ENCODE data around the gene PCSK1N. TPM values are rescaled to one million over a fixed set of nuclear protein-coding genes. Genes with fewer than 3 reads are reported as not detected.

PCSK1N gene
- total and polyA plus RNA-seq, 9 of the 15 experiments (the other 6 are each of a cell fraction or from before 2014, with no cell fraction given): 0.07 to 0.55 (median 0.54) TPM; not detected in 6

- TF ChIP-seq ARNT (IDR thresholded peaks at IDR 0.05): peak in 1 of 2 experiments; percentile 27; a peak in 1 of 4 replicates
- 0 out of 2 replicates have a peak, but pooled peaks have one; percentile 10 for TF ChIP-seq HLTF (IDR thresholded peaks at IDR 0.05)
- TF ChIP-seq THRAP3 (IDR thresholded peaks at IDR 0.05; ENCODE audit: borderline replicate concordance): 0 out of 2 replicates have a peak, but pooled peaks have one; percentile 71
- TF ChIP-seq HOXB6 (CRISPR knock-in tag; IDR thresholded peaks at IDR 0.05; ENCODE audit: borderline replicate concordance): 0 out of 2 replicates have a peak, but pooled peaks have one; percentile 68
- peak; percentile 10; the same call in 1 of the 2 replicates for TF ChIP-seq EP300 (IDR thresholded peaks at IDR 0.05; ENCODE audit: low read length)
- TF ChIP-seq ZNF347 (CRISPR knock-in tag; IDR thresholded peaks at IDR 0.05; ENCODE audit: low read depth): no peak
- TF ChIP-seq CC2D1A (IDR thresholded peaks at IDR 0.05): peak; percentile 8; the same call in 1 of the 2 replicates
- TF ChIP-seq JUN (IDR thresholded peaks at IDR 0.05; ENCODE audit: borderline replicate concordance, low read depth, low read length): no peak
- 0 out of 2 replicates have a peak, but pooled peaks have one; percentile 58 for TF ChIP-seq JUN (CRISPR knock-in tag; IDR thresholded peaks at IDR 0.05; ENCODE audit: borderline replicate concordance)
- TF ChIP-seq LEF1 (IDR thresholded peaks at IDR 0.05): peak; percentile 34; the same call in 1 of the 2 replicates
- TF ChIP-seq E2F8 (IDR thresholded peaks at IDR 0.05; ENCODE audit: low read depth, partially characterized antibody): peak; percentile 15
- TF ChIP-seq ZEB2 (IDR thresholded peaks at IDR 0.05): peak; percentile 53; the same call in 1 of the 2 replicates
- peak; percentile 35; the same call in 1 of the 2 replicates for TF ChIP-seq NFE2 (IDR thresholded peaks at IDR 0.05; ENCODE audit: low read depth)
- no peak for TF ChIP-seq ATF1 (CRISPR knock-in tag; IDR thresholded peaks at IDR 0.05)
- TF ChIP-seq ATF1 (tag; IDR thresholded peaks at IDR 0.05): peak; percentile 63
- TF ChIP-seq BCL6 (CRISPR knock-in tag; IDR thresholded peaks at IDR 0.05): no peak
- peak; percentile 78; the same call in 1 of the 2 replicates for TF ChIP-seq SUPT5H (IDR thresholded peaks at IDR 0.05)
- TF ChIP-seq NRF1 (conservative IDR thresholded peaks at IDR 0.05 in 1 of 2, IDR thresholded peaks at IDR 0.05 in 1 of 2): peak; percentile 19 to 40; a peak in 3 of 4 replicates
- no peak for TF ChIP-seq HBP1 (CRISPR knock-in tag; IDR thresholded peaks at IDR 0.05)
- TF ChIP-seq NKRF (IDR thresholded peaks at IDR 0.05; ENCODE audit: borderline replicate concordance): peak; percentile 50; the same call in 1 of the 2 replicates
- TF ChIP-seq ZBTB1 (CRISPR knock-in tag; IDR thresholded peaks at IDR 0.05; ENCODE audit: borderline replicate concordance, low read depth): 0 out of 2 replicates have a peak, but pooled peaks have one; percentile 54
- 0 out of 2 replicates have a peak, but pooled peaks have one; percentile 12 for TF ChIP-seq SMARCE1 (IDR thresholded peaks at IDR 0.05)
- TF ChIP-seq TCF3 (CRISPR knock-in tag; IDR thresholded peaks at IDR 0.05): peak; percentile 84
- no peak for TF ChIP-seq TBL1XR1 (IDR thresholded peaks at IDR 0.05; ENCODE audit: low read length in 2 of 2)
- peak; percentile 79 for TF ChIP-seq SP1 (CRISPR knock-in tag; IDR thresholded peaks at IDR 0.05)
Measured at GRCh38 chrX:48794340-48794910, 41.0 kb downstream of the PCSK1N start (continued).

Data from K562 (cell line).